ENCODE data around the gene RHOT2. TPM values are rescaled to one million over a fixed set of nuclear protein-coding genes. Genes with fewer than 3 reads are reported as not detected.
A peak's percentile ranks its signal among the peaks of the same experiment; 100 is the strongest.

RHOT2 gene
- total and polyA plus RNA-seq, 9 of the 15 experiments (the other 6 are each of a cell fraction or from before 2014, with no cell fraction given) = 5.0 to 373 (median 112) TPM

GRCh38 chr16:683396-684070 lies 15.6 kb downstream of the RHOT2 start (continued):
- no peak for TF ChIP-seq ZNF518B (CRISPR knock-in tag; IDR thresholded peaks at IDR 0.05)
- peak; percentile 96 for TF ChIP-seq SAFB (IDR thresholded peaks at IDR 0.05; ENCODE audit: borderline replicate concordance, low read depth, low read length)
- TF ChIP-seq KDM5B (IDR thresholded peaks at IDR 0.05; ENCODE audit: insufficient replicate concordance, low read depth, low read length) = peak; percentile 22
- TF ChIP-seq ELK3 (CRISPR knock-in tag; IDR thresholded peaks at IDR 0.05) = no peak
- peak; percentile 50; the same call in 1 of the 2 replicates for TF ChIP-seq ELF4 (CRISPR knock-in tag; IDR thresholded peaks at IDR 0.05)
- TF ChIP-seq ZNF592 (IDR thresholded peaks at IDR 0.05) = no peak; the same call in 1 of the 2 replicates
- 0 out of 2 replicates have a peak, but pooled peaks have one; percentile 45 for TF ChIP-seq TFAP4 (CRISPR knock-in tag; IDR thresholded peaks at IDR 0.05; ENCODE audit: borderline replicate concordance)
- no peak for TF ChIP-seq LEF1 (IDR thresholded peaks at IDR 0.05)
- no peak for TF ChIP-seq U2AF1 (optimal IDR thresholded peaks at IDR 0.05; ENCODE audit: low read depth, low read length)
- TF ChIP-seq ZNF551 (CRISPR knock-in tag; IDR thresholded peaks at IDR 0.05) = no peak
- no peak for TF ChIP-seq ZNF699 (CRISPR knock-in tag; IDR thresholded peaks at IDR 0.05; ENCODE audit: insufficient replicate concordance)
- no peak; the same call in 1 of the 2 replicates for TF ChIP-seq ZNF23 (CRISPR knock-in tag; IDR thresholded peaks at IDR 0.05)
- no peak for TF ChIP-seq HEY1 (CRISPR knock-in tag; IDR thresholded peaks at IDR 0.05; ENCODE audit: borderline replicate concordance)
- TF ChIP-seq SMARCA4 (IDR thresholded peaks at IDR 0.05) = no peak
- TF ChIP-seq ZBTB7A (IDR thresholded peaks at IDR 0.05; ENCODE audit: borderline replicate concordance, control insufficient read depth, low read depth, low read length) = peak; percentile 41; the same call in 1 of the 2 replicates
- TF ChIP-seq RBM39 (optimal IDR thresholded peaks at IDR 0.05; ENCODE audit: low read depth, low read length) = no peak
- peak; percentile 50; the same call in 1 of the 2 replicates for TF ChIP-seq POLR2AphosphoS2 (IDR thresholded peaks at IDR 0.05; ENCODE audit: low read length)
- TF ChIP-seq MCM5 (IDR thresholded peaks at IDR 0.05; ENCODE audit: low read depth) = no peak
- TF ChIP-seq ARHGAP35 (IDR thresholded peaks at IDR 0.05; ENCODE audit: partially characterized antibody) = no peak

Measured in K562 (cell line).